ENCODE measurements around the gene FER1L5. TPM values are rescaled to one million over a fixed set of nuclear protein-coding genes. Genes with fewer than 3 reads are reported as not detected.

The FER1L5 gene
- total and polyA plus RNA-seq, 2 donors (not counting 3 experiments of a cell fraction or from before 2014, with no cell fraction given), result not detected

- Histone ChIP-seq H3K79me2 (ENCODE audit: control insufficient read depth, insufficient read depth, low read length) (no peaks in the 10 kb centered on the region), H3K9me3 (replicated peaks; ENCODE audit: control insufficient read depth, insufficient read depth, low read length) (no peaks in the 10 kb centered on the region), H2AFZ (ENCODE audit: low read depth, low read length) (no peak overlapping the region), H3K9me1 (replicated peaks; ENCODE audit: control insufficient read depth, extremely low read depth, insufficient read depth, low read length) (no peaks in the 10 kb centered on the region), H3K9ac (replicated peaks; ENCODE audit: extremely low read depth, insufficient read depth, low read length) (no peak overlapping the region), H3K27me3 (ENCODE audit: control insufficient read depth in 2 of 2, insufficient read depth in 2 of 2, low read length in 2 of 2) (no peaks in the 10 kb centered on the region), H3K36me3 (ENCODE audit: control insufficient read depth in 2 of 2, extremely low read depth in 1 of 2, insufficient read depth in 2 of 2, low read length in 2 of 2) (no peaks in the 10 kb centered on the region), H3K4me3 (replicated peaks in 1 of 3; ENCODE audit: insufficient read depth in 1 of 3, low read depth in 1 of 3, low read length in 3 of 3) (no peak overlapping the region), H3K27ac (ENCODE audit: insufficient read depth, low read depth, low read length) (no peak overlapping the region), H3K4me1 (ENCODE audit: control insufficient read depth, extremely low read depth, insufficient read depth, low read length) (peaks cover 7% of the 10 kb centered on the region), H4K20me1 (replicated peaks; ENCODE audit: control insufficient read depth, extremely low read depth, insufficient read depth, low read length) (no peaks in the 10 kb centered on the region), H3K4me2 (ENCODE audit: insufficient read depth, low read length) (no peak overlapping the region)
- BruUV-seq (replicated peaks), result no TSS peak
- DNase-seq (ENCODE audit: low read depth, low spot score) (no peak), FAIRE-seq (no peak)
- intact Hi-C loops (cut with micrococcal nuclease) (no loop called here), dilution Hi-C loops (cut with MboI; ENCODE audit: extremely low pct_ligation_motif_present, low sequenced_read_pairs) (no loop called here)
- no peak for TF ChIP-seq POLR2AphosphoS5 (IDR thresholded peaks at IDR 0.05; ENCODE audit: insufficient read depth, low read depth, low read length)
- TF ChIP-seq GATA2 (IDR thresholded peaks at IDR 0.05; ENCODE audit: insufficient read depth, insufficient read length, low read depth, low read length), result no peak
- TF ChIP-seq, protein P1, sequence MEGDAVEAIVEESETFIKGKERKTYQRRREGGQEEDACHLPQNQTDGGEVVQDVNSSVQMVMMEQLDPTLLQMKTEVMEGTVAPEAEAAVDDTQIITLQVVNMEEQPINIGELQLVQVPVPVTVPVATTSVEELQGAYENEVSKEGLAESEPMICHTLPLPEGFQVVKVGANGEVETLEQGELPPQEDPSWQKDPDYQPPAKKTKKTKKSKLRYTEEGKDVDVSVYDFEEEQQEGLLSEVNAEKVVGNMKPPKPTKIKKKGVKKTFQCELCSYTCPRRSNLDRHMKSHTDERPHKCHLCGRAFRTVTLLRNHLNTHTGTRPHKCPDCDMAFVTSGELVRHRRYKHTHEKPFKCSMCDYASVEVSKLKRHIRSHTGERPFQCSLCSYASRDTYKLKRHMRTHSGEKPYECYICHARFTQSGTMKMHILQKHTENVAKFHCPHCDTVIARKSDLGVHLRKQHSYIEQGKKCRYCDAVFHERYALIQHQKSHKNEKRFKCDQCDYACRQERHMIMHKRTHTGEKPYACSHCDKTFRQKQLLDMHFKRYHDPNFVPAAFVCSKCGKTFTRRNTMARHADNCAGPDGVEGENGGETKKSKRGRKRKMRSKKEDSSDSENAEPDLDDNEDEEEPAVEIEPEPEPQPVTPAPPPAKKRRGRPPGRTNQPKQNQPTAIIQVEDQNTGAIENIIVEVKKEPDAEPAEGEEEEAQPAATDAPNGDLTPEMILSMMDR (IDR thresholded peaks at IDR 0.05; ENCODE audit: extremely low read depth in 1 of 2, insufficient read depth in 1 of 2, low read depth in 1 of 2, low read length in 2 of 2), result no peak
- no peak for TF ChIP-seq JUN (IDR thresholded peaks at IDR 0.05; ENCODE audit: borderline replicate concordance, insufficient read depth, insufficient read length, low read depth)
- TF ChIP-seq EZH2 (IDR thresholded peaks at IDR 0.05; ENCODE audit: borderline replicate concordance, low read depth, low read length, severe bottlenecking), result no peak
- ChIA-PET POLR2A (interaction anchor here (0.8 to 1.5 kb wide), 2 partner anchors 26 to 80 kb away, joined by 5 to 6 read pairs; partner anchors contain the start of gene KANSL3), CTCF (interaction anchor here (0.7 to 1.2 kb wide), 3 partner anchors 12 to 110 kb away, joined by 3 to 4 read pairs (median 3); no protein-coding TSS in a partner anchor)
Observed at GRCh38 chr2:96664366-96664925, 21.9 kb downstream of the FER1L5 start.

Data from endothelial cell of umbilical vein (primary cell).